Measurements from ENCODE around the gene MRPL52. TPM values are rescaled to one million over a fixed set of nuclear protein-coding genes. Genes with fewer than 3 reads are reported as not detected.

MRPL52 gene
- total RNA-seq: 25.1 and 35.3 TPM in 2 replicates

DNA sequence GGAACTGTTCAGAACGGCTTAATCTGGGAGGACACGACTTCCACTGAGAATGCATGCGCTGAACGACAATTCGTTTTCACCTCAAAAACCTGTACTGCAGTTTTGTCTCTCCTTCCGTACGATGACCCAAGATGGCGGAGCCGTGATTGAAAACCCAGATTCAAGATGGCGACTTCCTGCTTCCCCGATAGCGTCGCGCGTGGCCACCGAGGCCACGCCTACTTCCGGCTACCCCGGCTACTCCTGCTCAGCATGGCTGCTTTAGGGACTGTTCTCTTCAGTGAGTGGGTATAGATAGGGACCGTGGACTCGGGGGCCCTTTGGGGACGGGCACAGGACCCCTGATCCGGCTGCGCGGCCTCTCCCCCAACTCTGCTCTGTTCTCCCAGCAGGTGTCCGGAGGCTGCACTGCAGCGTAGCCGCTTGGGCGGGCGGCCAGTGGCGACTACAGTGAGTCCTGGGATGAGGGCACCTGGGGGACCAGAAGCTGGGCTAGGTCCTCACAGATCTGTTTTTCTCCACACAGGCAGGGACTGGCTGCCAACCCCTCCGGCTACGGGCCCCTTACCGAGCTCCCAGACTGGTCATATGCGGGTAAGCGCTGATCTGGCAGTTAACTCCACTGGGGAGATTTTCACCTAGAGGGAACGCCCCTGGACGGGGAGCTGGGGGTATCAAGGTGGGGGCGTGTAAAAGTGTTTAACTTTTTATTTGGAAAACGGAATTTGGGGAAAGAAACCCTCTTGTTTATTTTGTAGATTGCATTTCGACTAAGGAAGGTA is at the start of gene MRPL52:
MRPL52 (plus strand) TSS at position 227 of the 782 bp plus-strand sequence; CDS start at position 253, 26 bp downstream.

DNA sequence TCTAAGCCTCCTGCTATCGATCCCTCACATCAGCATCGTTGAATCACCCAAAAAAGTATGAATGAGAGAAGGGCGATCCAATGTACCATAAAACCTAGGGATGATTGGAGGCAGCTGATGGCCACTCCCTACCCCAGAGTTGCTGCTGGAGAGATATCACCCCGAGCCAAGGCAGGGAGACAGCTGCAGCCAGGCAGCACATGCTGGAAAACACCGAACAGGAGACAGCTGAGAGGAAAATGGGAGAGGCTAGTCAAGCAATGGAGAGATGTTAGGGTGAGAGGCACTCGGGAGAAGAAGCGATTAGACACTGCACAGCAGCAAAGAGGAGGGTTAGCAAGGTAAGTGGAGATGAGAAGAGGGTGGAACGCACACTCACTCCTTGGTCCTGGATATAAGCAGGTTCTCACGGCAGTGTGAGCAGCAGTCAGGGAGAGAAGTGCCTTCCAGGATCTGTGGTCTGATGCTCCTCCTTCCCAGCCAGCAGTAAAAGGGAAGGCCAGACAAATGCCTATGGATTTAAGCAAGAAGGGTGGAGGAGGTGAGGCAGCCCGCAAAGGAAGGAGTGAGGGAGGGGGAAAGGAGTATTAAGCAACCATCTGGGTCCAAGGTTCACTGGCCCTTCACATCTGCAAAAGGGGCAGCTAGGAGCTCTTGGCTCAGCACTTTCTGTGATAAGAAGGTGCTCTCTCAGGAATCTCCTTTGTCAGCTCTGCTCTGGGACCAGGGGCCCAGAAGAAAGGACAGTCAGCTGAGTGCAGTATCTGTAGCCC is 14.6 kb upstream of the MRPL52 start, which contains the start of gene SLC7A7:
SLC7A7 (minus strand) TSS at position 495 of the 773 bp plus-strand sequence. CDS start 2,037 bp downstream, outside the sequence.

DNA sequence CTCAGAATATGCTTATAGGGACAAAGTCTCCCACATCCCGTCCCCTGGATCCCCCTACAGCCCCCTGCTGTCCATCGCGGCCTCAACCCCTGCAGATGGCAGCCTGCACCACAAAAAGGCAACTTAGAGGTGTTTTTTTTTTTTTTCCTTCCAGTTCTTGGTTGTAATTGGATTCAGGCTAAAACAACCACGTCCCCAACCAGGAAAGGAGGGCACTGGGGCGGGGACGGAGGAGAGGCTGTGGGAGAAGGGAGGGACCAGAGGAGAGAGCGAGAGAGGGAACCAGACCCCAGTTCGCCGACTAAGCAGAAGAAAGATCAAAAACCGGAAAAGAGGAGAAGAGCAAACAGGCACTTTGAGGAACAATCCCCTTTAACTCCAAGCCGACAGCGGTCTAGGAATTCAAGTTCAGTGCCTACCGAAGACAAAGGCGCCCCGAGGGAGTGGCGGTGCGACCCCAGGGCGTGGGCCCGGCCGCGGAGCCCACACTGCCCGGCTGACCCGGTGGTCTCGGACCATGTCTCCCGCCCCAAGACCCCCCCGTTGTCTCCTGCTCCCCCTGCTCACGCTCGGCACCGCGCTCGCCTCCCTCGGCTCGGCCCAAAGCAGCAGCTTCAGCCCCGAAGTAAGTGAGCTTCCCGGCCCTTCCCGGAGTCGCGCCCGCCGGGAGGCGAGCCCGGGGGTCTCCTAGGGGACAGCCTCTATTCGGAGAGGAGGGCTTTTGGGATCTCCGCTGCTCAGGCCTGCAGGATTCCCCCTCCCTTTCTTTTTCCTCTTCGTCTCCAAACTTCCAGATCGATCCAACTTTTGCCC is 6.8 kb downstream of the MRPL52 start, which contains the start of gene MMP14:
MMP14 (plus strand) TSS at position 285 of the 813 bp plus-strand sequence; CDS start at position 518, 233 bp downstream.

DNA sequence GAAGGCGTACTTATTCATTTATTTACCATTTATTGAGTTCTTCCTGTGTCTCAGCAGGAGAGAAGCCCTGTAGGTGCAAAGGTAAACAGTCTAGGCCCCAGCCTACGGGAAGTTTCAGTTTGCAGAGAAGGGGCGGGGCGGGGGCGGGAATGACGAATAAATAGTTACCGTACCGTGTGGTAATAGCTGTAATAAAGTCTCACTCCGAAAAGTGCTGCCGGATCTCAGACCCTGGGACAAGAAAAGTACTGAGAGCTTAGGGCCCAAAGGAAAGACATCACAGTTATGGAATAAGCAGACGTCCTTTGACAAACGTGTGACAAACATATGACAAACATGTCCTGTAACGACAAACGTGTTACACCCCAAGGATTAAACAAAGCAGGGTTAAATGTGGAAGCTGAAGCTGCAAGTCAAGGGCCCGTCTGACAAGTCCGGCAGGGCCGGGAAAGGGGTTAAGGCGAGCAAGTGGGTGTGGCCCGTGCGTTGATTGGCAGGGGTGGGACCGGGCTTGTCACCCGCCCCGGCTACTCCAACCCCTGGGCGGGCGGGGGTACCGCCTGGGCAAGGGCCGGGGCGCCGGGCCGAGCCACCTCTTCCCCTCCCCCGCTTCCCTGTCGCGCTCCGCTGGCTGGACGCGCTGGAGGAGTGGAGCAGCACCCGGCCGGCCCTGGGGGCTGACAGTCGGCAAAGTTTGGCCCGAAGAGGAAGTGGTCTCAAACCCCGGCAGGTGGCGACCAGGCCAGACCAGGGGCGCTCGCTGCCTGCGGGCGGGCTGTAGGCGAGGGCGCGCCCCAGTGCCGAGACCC is 41.7 kb downstream of the MRPL52 start, which contains the start of gene LRP10:
LRP10 (plus strand) TSS at position 517 of the 809 bp plus-strand sequence. CDS start 564 bp downstream, outside the sequence.

DNA sequence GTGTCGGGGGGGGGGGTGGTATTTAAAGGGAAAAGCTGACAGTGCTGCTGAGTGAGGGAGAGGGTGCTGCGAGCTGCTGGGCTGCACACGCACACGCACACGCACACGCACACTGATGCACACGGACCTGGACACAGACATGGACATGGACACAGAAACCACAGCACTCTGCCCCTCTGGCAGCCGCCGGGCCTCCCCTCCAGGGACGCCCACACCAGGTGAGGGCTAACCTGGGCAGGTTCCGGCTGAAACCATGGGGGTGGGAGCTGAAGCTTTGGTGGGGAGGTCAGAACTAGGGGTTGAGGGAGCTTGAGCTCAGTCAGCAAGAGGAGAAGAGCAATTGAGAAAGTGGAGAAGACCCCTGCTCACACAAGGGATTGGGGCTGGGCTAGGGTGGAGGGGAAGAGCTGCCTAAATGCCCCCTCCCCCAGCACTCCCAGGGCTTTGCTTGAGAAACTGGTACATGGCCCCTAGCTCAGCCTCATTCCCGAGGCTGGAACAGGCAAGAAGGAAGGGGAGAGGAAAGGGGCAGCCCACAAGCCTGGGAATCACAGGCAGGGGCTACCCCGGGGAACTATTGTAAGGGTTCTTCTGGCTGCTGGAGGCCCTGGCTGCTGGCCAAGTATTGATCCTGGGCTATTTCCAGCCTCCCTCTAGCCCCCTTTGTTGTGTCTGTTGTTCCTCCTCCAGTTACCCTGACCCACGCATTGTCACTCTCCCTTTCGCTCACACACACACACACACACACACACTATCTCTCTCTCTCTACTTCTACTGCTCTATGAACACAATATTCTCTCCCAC is 53.7 kb downstream of the MRPL52 start, which contains the start of gene REM2:
REM2 (plus strand) TSS at position 50 of the 804 bp plus-strand sequence; CDS start at position 116, 66 bp downstream.

Other genes with a start within 250 kb of the MRPL52 start
- gene DAD1, start 240.7 kb upstream of the MRPL52 start, total RNA-seq: 225 and 277 TPM in 2 replicates
- gene ABHD4, start 231.6 kb upstream of the MRPL52 start, total RNA-seq: 24.6 and 29.4 TPM in 2 replicates
- not detected in 2 replicates for gene OR6J1, start 185.5 kb upstream of the MRPL52 start, total RNA-seq
- gene OXA1L, start 63.2 kb upstream of the MRPL52 start, total RNA-seq: 30.3 and 39.1 TPM in 2 replicates
- 5.1 and 10.1 TPM in 2 replicates for gene SLC7A7, start 14.5 kb upstream of the MRPL52 start, total RNA-seq
- gene MMP14, start 6.7 kb downstream of the MRPL52 start, total RNA-seq: 539 and 655 TPM in 2 replicates
- 117 and 200 TPM in 2 replicates for gene LRP10, start 41.9 kb downstream of the MRPL52 start, total RNA-seq
- gene REM2, start 53.3 kb downstream of the MRPL52 start, total RNA-seq: 0.14 TPM in 1 of 2 replicates, not detected in the other
- gene RBM23, start 89.3 kb downstream of the MRPL52 start, total RNA-seq: 59.2 and 93.5 TPM in 2 replicates
- gene PRMT5, start 99.5 kb downstream of the MRPL52 start, total RNA-seq: 46.0 and 60.8 TPM in 2 replicates
- gene HAUS4, start 127.2 kb downstream of the MRPL52 start, total RNA-seq: 17.2 and 28.2 TPM in 2 replicates
- 36.3 and 57.9 TPM in 2 replicates for gene AJUBA, start 152.7 kb downstream of the MRPL52 start, total RNA-seq
- gene C14orf93, start 180.3 kb downstream of the MRPL52 start, total RNA-seq: 5.6 and 7.8 TPM in 2 replicates
- gene PSMB5, start 205.0 kb downstream of the MRPL52 start, total RNA-seq: 182 and 254 TPM in 2 replicates
- gene PSMB11, start 212.3 kb downstream of the MRPL52 start, total RNA-seq: not detected in 2 replicates
- 8.0 and 9.7 TPM in 2 replicates for gene CDH24, start 227.6 kb downstream of the MRPL52 start, total RNA-seq